BLaER1 (cell line): ENCODE data around the gene FGF12.

Source experiments
- H3K27ac ChIP-seq: shearing (Covaris generic); formaldehyde crosslinking; 2 replicates; pipeline ENCODE4 v1.8.1; 2022
- H3K27me3 ChIP-seq: shearing (Covaris generic); formaldehyde crosslinking; 2 replicates; pipeline ENCODE4 v1.8.1; 2022
- H3K36me3 ChIP-seq: shearing (Covaris generic); formaldehyde crosslinking; 2 replicates; pipeline ENCODE4 v1.8.1; 2022
- H3K4me1 ChIP-seq: shearing (Covaris generic); formaldehyde crosslinking; 2 replicates; pipeline ENCODE4 v1.8.1; 2022
- H3K4me2 ChIP-seq: shearing (Covaris generic); formaldehyde crosslinking; 2 replicates; pipeline ENCODE4 v1.8.1; 2022
- H3K4me3 ChIP-seq: shearing (Covaris generic); formaldehyde crosslinking; 2 replicates; pipeline ENCODE4 v1.8.1; 2022
- H3K9ac ChIP-seq: shearing (Covaris generic); formaldehyde crosslinking; 2 replicates; pipeline ENCODE4 v1.8.1; 2022
- H3K9me3 ChIP-seq: shearing (Covaris generic); formaldehyde crosslinking; 2 replicates; pipeline ENCODE4 v1.8.1; 2022
- H4K20me1 ChIP-seq: shearing (Covaris generic); formaldehyde crosslinking; 2 replicates; pipeline ENCODE4 v1.8.1; 2022
- Cebpa-rat ChIP-seq: shearing (Covaris generic); IDR thresholded peaks from 2 replicates; pipeline ENCODE4 v1.8.1; 2022

The FGF12 gene

DNA sequence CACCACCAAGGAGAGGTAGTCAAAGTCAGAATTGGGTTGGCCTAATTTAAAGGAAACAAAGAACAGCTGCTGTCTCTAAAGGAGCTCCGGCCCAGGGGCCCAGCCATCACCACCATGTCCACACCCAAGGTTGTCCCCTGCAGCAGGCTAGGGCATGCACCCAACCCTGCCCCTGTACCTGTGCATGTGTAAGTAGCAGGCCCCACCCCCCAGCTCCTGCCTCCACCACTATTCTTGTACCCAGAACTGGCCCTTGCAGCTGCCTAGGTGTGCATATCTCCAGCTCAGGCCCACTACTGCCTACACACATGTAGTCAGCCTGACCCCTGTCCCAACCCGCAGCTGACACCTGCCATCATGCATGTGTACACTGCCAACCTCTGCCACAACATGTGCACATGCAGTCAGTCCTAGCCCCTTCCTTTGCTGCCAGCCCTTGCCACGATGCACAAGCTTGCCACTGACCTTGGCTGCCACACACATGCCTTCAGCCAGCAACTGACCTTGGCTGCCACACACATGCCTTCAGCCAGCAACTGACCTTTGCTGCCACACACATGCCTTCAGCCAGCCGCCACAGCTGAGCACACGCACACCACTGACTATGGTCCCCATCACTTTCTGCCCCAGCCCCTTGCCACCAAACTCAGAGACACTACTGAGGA is 39.7 kb downstream of the FGF12 start:
- H3K27ac ChIP-seq = no peak overlapping the region
- H3K9me3 ChIP-seq = no peaks in the 10 kb centered on the region
- H4K20me1 ChIP-seq = no peaks in the 10 kb centered on the region
- no peak overlapping the region for H3K4me3 ChIP-seq
- TF ChIP-seq Cebpa-rat = no peak
- no peaks in the 10 kb centered on the region for H3K4me1 ChIP-seq
- no peaks in the 10 kb centered on the region for H3K36me3 ChIP-seq
- no peak overlapping the region for H3K9ac ChIP-seq
- H3K27me3 ChIP-seq = no peaks in the 10 kb centered on the region; the same call in 1 of the 2 replicates
- no peak overlapping the region for H3K4me2 ChIP-seq

DNA sequence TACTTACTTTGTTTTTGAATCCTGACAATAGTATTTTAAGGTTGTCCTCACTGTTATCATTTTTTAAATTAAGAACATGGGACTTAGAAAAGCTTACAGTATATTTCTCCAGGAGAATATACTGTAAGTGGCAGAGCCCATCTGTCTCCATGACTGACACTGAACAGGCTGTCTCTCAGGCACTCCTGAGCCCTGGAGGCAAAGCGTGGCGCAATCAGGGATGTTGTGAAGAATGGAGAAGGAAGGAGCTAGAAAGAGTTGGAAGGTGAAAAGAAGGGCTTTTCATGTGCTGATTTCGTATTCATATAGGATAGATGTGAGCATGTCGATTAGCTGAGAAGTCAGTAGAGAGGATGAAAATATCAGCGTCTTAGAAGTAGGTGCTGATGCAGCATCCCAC is 41.5 kb downstream of the FGF12 start:
- Histone ChIP-seq H3K4me2 (no peak overlapping the region), H3K9ac (no peak overlapping the region), H3K36me3 (no peaks in the 10 kb centered on the region), H3K4me1 (no peaks in the 10 kb centered on the region), H3K4me3 (no peak overlapping the region), H4K20me1 (no peaks in the 10 kb centered on the region), H3K27me3 (no peaks in the 10 kb centered on the region; the same call in 1 of the 2 replicates), H3K27ac (no peak overlapping the region), H3K9me3 (no peaks in the 10 kb centered on the region)
- TF ChIP-seq Cebpa-rat = no peak

DNA sequence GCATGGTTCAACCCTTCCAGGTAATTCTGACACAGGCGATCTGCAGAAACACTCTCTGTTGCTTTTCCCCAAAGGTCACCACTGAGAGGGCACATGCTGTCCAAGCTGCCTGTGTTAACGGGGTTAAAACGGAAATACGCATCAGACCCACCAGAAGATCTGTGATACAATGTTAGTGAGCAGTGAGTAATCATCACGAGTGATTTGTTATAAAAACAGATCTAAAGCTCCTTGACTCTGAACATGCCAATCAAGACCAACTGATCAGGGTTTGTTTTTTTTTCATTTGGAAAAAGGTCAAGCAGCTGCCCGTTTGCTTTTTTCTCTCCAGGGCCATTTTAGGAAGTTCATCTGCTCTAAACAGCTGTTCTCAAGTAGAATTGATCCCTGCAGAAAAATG is 43.2 kb downstream of the FGF12 start:
- Histone ChIP-seq H4K20me1 (no peaks in the 10 kb centered on the region), H3K4me2 (no peak overlapping the region), H3K4me1 (no peaks in the 10 kb centered on the region), H3K27ac (no peak overlapping the region), H3K9ac (no peak overlapping the region), H3K36me3 (no peaks in the 10 kb centered on the region), H3K27me3 (no peaks in the 10 kb centered on the region; the same call in 1 of the 2 replicates), H3K9me3 (no peaks in the 10 kb centered on the region), H3K4me3 (no peak overlapping the region)
- no peak for TF ChIP-seq Cebpa-rat

DNA sequence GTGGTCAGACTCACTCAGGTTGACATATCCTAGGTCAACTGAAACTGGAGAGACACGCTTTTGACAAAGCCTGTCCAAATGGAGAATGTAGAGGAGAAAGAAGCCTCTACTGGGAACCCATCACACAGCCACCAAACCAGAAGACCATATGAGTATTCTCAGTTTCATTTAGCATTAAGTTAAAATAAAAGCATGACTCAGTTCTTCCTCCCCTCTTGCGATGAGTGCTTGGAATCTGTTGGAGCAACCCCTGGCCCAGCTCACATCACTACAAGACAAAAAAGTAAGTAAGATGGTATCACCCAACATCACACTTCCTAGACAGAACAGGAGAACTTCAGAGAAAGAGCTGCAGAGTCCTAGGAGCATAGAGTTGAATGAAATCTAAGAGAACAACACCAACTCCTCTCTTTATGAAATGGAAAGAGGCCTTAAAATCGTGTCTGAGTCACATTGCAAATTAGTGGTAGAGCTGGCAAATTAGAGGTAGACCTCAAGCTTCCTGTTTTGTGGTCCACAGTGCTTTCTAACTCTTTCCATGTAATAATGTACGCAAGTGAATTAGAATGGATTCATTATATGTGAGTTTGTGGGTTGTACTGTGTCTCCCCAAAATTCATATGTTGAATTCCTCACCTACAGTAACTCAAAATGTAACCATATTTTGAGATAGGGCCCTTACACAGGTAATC is 51.2 kb downstream of the FGF12 start:
- Histone ChIP-seq H3K9ac (no peak overlapping the region), H3K4me1 (no peaks in the 10 kb centered on the region), H3K4me2 (no peak overlapping the region), H4K20me1 (no peaks in the 10 kb centered on the region), H3K36me3 (no peaks in the 10 kb centered on the region), H3K27ac (no peak overlapping the region), H3K27me3 (no peaks in the 10 kb centered on the region), H3K4me3 (no peak overlapping the region), H3K9me3 (no peaks in the 10 kb centered on the region)
- no peak for TF ChIP-seq Cebpa-rat

DNA sequence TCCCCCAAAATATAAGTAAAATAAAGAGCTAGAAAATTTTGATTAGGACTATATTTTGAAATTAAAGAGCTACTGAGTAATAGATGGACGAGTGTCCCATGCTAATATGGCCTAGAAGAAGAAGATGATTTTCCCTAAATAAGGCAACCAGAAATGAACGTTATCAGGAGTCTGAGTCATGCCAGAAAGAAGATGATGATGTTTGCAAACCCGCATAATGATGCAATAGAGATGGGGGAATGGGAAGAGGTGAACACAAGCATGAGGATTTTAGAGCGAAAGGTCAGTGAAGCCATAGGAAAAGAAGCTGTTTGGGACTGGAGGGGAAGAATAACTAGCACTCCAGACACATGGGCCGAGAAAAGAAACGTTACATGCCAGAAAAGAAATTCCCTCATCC is 71.7 kb downstream of the FGF12 start:
- H3K4me3 ChIP-seq = no peak overlapping the region
- no peak overlapping the region for H3K4me2 ChIP-seq
- H3K27ac ChIP-seq = no peak overlapping the region
- no peaks in the 10 kb centered on the region for H3K4me1 ChIP-seq
- H3K36me3 ChIP-seq = no peaks in the 10 kb centered on the region
- no peaks in the 10 kb centered on the region for H3K9me3 ChIP-seq
- no peaks in the 10 kb centered on the region for H4K20me1 ChIP-seq
- no peak for TF ChIP-seq Cebpa-rat
- H3K9ac ChIP-seq = no peak overlapping the region
- H3K27me3 ChIP-seq = no peaks in the 10 kb centered on the region

DNA sequence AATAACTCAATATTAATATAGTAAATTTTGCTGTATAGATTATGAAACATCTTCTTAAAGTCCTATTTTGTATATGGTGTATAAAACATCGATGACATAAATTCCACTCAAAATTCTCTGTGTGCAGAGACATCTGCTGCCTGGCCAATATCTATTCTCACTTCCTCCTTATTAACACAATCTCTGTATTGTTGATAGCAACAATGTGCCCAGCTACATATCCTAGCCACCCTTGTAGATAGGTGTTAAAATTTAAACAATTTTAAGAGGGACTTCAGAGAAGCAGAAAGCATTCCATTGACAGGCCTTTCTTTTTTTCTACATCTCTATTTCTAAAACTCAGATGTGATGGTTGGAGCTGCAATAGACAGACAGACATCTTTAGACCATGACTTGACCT is 72.3 kb downstream of the FGF12 start:
- no peak overlapping the region for H3K4me2 ChIP-seq
- no peaks in the 10 kb centered on the region for H3K27me3 ChIP-seq
- no peaks in the 10 kb centered on the region for H3K9me3 ChIP-seq
- H4K20me1 ChIP-seq = no peaks in the 10 kb centered on the region
- no peaks in the 10 kb centered on the region for H3K36me3 ChIP-seq
- no peaks in the 10 kb centered on the region for H3K4me1 ChIP-seq
- no peak overlapping the region for H3K27ac ChIP-seq
- H3K4me3 ChIP-seq = no peak overlapping the region
- no peak for TF ChIP-seq Cebpa-rat
- no peak overlapping the region for H3K9ac ChIP-seq

DNA sequence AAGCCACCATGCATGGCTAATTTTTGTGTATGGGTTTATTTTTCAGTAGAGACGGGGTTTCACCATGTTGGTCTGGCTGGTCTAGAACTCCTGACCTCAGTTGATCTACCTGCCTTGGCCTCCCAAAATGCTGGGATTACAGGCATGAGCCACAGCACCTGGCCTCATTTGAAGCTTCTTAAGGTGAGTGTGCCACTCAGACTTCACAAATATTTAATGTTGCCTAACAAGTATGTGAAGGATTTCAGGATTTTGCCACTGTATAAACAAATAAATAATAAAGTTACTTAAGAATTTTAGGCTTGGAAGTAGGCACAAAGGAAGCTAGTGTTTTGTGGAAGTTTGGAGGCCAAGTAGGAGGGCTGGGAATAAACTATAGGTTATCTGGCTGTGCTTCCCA is 73.5 kb downstream of the FGF12 start:
- H3K4me3 ChIP-seq = no peak overlapping the region
- H3K4me1 ChIP-seq = no peaks in the 10 kb centered on the region
- no peak for TF ChIP-seq Cebpa-rat
- no peak overlapping the region for H3K27ac ChIP-seq
- H3K9ac ChIP-seq = no peak overlapping the region
- H3K9me3 ChIP-seq = no peaks in the 10 kb centered on the region
- no peaks in the 10 kb centered on the region for H4K20me1 ChIP-seq
- no peak overlapping the region for H3K4me2 ChIP-seq
- H3K27me3 ChIP-seq = no peaks in the 10 kb centered on the region
- no peaks in the 10 kb centered on the region for H3K36me3 ChIP-seq

DNA sequence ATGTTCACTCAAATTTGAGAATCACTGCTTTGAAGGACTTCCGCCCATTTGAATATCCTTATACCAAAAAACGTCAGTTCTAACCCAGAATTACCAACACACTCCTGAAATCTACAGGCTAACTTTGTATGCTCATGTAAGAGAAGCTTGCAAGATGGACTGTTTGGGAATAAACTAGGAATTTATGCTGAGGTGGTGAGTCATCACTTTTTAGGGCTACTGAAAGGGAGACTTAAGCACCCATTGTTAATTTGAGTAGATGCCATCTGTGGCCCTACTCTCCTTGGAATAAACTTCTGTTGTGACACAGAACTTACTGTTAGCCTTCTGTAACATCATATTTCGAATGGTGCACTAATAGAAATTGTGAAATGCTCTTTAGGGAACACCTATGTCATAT is 74.6 kb downstream of the FGF12 start:
- H3K36me3 ChIP-seq = no peaks in the 10 kb centered on the region
- no peak overlapping the region for H3K27ac ChIP-seq
- H3K4me1 ChIP-seq = no peaks in the 10 kb centered on the region

DNA sequence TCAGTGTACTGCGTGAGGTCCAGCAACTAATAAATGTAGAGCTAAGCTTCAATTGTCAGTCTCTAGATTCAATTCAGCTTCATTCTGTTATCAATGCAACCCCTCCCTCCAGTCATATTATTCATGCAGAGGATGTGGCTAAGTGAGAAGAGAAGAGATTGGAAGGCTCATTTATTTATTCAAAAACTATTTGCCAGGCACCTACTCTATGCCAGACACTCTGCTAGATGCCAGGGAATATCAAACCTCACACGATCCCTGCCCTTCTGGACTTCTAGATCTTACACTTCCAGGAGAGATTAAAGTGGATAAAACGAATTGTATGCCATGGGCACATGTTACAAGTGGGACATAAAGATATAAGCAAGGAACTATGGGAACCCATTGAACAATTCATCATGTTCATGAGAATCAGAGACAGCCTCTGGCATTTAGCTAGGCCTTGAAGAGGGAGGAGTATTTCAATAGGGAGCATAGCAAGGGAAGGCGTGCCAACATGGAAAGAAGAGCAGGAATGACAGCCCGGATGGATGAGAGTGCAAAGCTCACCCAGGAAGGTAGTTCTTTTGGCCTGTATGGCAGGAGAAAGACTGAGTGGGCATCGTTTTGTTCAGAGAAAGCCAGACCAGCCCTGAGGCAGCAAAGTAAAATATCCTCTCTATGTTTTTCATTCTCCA is 75.4 kb downstream of the FGF12 start:
- no peaks in the 10 kb centered on the region for H4K20me1 ChIP-seq
- no peaks in the 10 kb centered on the region for H3K9me3 ChIP-seq
- H3K27me3 ChIP-seq = no peaks in the 10 kb centered on the region
- no peak overlapping the region for H3K4me3 ChIP-seq
- H3K4me2 ChIP-seq = no peak overlapping the region
- H3K36me3 ChIP-seq = no peaks in the 10 kb centered on the region
- no peaks in the 10 kb centered on the region for H3K4me1 ChIP-seq
- no peak overlapping the region for H3K27ac ChIP-seq
- no peak overlapping the region for H3K9ac ChIP-seq
- no peak for TF ChIP-seq Cebpa-rat

More for the DNA sequence above, 74.6 kb downstream of the FGF12 start:
- H3K4me2 ChIP-seq = no peak overlapping the region
- H3K27me3 ChIP-seq = no peaks in the 10 kb centered on the region
- no peak for TF ChIP-seq Cebpa-rat
- no peaks in the 10 kb centered on the region for H3K9me3 ChIP-seq
- no peak overlapping the region for H3K4me3 ChIP-seq
- no peak overlapping the region for H3K9ac ChIP-seq
- H4K20me1 ChIP-seq = no peaks in the 10 kb centered on the region

DNA sequence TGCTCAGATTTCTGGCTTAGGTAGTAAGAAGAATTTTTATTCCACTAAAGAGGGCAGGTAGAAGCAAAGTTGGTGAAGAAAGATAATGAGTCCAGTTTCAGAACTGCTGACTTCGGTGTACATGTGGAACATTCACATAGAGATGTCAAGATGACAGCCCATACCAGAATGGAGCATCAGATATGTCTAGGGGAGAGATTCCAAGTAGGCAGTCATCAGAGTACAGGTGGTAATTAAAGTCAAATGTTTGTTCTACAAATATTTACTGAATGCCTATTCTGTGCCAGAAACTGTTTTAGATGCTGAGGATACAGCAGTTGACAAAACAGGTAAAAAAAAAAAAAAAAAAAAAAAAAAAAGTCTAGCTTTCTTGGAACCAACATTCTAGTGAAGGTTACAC is 81.9 kb downstream of the FGF12 start:
- no peaks in the 10 kb centered on the region for H3K9me3 ChIP-seq
- no peaks in the 10 kb centered on the region for H4K20me1 ChIP-seq
- TF ChIP-seq Cebpa-rat = no peak
- no peak overlapping the region for H3K4me3 ChIP-seq
- H3K4me1 ChIP-seq = no peaks in the 10 kb centered on the region
- H3K36me3 ChIP-seq = no peaks in the 10 kb centered on the region
- H3K9ac ChIP-seq = no peak overlapping the region
- H3K27me3 ChIP-seq = no peaks in the 10 kb centered on the region
- no peak overlapping the region for H3K4me2 ChIP-seq
- no peak overlapping the region for H3K27ac ChIP-seq
